Retina (tissue), 1 donor: Measurements from ENCODE around the gene ACVRL1.

ENCODE experiments used
- DNase-seq: peaks from one replicate; pipeline ENCODE4 v3.0.0-alpha.2; 2016

The ACVRL1 gene

DNA sequence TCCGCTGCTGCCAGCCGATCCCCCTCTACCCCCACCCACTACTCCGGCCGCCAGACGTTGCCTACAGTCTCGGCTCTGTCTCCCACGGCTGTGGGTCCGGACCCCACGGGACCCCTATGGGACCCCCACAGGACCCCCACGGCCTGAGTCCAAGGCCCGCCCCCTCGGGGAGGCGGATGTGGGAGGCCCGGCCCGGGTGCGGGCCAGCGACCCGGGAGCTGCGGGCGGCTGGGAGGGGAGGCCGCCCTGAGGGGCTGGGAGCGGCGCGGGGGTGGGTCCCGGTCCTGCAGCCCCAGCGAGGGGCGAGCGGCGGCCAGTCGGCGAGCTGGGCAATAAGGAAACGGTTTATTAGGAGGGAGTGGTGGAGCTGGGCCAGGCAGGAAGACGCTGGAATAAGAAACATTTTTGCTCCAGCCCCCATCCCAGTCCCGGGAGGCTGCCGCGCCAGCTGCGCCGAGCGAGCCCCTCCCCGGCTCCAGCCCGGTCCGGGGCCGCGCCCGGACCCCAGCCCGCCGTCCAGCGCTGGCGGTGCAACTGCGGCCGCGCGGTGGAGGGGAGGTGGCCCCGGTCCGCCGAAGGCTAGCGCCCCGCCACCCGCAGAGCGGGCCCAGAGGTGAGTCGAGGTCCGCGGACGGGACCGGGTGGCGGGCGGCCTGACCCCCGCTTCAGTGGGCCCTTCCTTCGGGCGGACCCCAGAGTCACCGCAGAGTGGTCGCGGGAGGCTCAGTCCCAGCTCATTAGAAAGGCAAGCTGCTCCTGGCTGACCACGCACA, at the start of gene ACVRL1:
TSS of gene ACVRL1 (plus strand) at position 422 of the 773 bp plus-strand sequence. CDS start 4,971 bp downstream, outside the sequence.
- no peak for DNase-seq

DNA sequence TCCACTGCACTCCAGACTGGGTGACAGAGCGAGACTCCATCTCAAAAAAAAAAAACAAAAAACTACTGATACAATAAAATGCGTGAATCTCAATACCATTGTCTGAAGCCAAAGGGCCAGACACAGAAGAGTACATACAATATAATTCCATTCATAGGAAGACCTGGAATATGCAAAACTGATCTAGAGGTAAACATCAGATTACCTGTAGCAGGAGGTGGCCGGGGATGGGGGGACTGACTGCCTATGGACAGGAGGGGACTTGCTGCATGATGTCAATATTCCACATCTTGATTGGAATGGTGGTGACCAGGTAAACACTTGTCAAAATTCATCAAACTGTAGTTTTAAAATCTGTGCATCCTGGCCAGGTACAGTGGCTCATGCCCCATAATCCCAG, 46.3 kb upstream of the ACVRL1 start:
- no peak for DNase-seq

DNA sequence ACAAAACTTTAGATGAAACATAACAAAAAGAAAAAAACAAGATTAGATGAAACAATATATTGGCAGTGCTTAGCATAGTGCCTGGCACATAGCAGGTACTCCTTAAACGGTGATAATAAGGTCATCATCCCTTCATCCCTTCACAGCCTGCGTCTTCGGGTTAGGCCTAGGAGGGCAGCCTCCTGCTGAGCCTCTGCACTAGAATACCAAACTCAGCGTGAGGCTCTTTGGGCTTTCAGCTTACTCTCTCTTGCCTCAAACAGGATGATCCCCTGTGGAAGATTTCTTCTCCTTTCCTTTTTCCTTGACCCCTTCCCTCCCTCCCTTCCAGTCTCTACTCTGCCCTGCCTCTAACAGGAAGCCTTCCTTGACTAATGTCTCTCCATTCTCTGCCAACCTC, 44.4 kb upstream of the ACVRL1 start:
- no peak for DNase-seq

DNA sequence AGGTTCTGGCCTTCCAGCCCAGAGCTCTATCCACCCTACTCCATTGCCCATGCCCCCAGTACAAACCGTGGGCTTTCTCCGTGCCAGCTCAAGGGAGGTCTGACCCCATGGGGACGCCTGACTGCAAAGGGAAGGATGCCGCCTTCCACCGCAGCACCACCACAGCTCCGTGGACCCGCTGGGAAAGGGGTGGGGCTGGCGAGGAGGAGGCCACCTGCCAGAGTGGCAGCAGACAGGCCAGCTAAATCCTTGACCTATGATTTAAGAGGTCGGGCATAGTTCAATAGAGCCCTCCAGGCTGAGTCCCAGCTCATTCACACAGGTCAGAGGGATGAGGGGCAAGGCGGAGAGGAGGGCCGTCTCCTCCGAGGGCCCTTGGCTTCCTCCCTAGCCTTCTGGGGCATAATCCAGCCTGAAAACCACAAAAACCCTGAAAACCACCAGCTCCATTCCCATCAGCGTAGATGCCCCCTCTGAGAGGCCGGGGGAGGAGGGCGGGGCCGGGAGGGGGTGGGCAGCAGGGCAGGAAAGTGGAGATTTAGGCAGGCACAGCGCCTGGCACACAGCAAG, 43.9 kb upstream of the ACVRL1 start:
- DNase-seq, result peak; percentile 64

DNA sequence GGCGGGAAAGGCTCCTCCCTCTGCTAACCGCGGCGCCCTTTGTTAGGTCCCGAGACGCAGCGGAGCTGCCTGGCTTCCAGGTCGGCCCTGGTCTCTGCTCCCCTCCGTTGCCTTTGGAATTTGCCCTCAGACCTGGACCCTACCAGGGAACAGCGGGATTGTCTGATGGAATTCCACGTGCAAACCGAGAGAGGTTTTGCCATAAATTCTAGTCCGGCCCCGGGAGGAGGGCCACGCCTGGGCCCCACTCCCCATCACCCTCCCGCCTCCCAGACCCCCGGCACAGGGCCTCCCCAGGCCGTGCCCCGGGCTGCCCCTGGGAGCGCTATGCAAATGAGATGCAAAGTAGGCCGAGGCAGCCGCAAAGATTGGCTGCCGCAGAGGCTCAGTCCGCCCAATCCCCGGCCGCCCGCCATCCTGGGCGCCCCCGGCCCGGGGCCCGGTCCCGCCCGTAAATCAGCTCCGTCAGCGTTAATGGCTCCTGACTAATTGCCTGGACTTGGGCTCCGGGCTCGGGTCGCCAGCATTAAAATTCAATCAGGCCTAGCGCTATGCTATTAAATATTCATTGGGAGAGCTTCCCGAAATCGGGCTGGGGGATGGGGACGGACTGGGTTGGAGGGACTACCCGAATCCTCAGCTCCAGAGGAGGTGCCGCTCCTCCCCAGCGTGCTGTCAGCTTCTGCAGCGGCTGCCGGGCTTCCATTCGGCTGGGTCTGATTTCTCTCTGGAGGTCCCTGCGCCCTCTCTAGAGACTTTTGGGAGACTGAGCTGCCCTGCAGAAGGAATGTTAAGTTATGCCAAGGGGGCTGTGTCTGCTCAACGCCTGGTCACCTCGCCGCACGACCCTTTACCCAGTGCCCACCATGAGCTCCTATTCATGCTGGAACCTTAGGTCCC, 43.1 kb upstream of the ACVRL1 start:
- peak; percentile 92 for DNase-seq

DNA sequence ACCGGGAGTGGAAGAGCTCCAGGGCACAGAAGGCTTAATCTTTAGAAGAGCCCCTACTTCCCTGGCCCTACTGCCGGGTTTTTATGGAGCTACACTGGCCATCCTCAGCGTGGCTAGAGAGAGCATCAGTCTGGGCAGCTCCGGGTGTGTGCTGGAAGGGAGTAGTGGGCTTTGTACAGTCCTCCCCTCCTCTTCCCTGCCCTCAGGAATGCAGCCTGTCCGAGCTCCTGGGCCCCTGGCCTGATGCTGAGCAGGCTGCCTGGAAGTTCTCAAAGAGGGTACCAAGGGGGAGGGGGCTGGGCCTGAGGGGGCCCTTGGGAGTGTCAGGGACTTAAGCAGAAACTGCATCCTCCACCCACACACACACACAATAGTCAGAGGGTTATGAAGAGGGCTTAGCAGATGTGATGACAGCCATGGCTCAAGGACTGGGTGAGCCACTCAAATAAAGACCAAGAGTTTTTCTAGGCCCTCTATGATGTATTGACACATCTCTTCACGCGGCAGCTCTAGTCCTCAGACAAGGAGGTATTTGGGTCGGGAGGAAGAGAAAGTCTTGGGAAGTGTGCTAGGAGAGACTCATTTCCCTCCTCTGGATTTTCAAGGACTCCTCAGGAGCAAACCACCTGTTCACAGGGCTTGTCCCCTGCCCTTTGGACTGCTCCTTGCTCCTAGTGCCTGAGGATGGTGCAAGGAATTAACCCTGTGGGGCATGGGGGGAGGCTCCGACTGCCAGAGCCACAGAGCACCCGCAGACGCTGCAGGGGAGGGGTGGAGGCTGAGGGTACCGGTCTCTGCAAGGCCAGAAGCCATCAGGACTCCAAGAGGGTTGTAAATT, 42.3 kb upstream of the ACVRL1 start:
- DNase-seq, result peak; percentile 75

DNA sequence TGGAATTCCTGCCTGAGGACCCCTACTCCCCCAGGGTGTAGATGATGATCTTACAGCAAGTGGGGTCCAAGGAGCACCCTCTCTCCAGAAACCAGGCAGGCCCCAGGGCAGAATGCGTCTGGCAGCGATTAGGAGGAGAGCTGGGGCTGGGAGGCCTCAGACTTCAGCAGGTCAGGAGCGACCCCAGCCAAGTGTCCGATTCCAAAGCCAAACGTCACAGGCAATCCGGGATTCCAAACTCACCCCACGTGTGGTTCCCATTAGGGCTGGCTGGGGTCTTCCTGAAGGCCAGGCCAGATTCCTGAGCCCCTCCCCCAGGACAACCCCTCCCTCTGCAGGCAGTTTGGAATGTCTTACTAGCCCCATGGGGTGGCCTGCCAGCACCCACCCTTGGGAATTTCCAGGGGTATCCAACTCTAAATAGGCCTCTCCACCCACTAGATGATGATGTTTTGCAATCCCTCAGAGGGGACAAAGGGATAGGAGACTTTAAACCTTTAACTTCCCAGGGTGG, 41.5 kb upstream of the ACVRL1 start:
- DNase-seq, result no peak

DNA sequence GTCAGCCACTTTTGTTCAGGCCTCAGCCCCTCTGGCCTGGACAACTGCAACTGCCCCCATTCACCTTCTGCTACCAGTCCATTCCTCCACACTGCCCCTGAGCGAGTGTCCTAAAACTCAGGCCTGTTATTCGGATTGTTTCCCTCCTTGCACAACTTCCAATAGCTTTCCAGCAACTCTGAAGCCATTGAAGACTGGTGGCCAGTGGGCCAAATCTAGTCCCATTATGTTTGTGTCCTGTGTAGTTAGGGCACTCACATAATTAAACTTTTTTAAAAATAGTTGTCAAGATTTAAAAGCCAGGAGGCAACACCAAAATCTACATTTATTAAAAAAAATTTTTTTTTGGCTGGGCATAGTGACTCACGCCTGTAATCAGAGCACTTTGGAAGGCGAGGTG, 41.0 kb upstream of the ACVRL1 start:
- no peak for DNase-seq

DNA sequence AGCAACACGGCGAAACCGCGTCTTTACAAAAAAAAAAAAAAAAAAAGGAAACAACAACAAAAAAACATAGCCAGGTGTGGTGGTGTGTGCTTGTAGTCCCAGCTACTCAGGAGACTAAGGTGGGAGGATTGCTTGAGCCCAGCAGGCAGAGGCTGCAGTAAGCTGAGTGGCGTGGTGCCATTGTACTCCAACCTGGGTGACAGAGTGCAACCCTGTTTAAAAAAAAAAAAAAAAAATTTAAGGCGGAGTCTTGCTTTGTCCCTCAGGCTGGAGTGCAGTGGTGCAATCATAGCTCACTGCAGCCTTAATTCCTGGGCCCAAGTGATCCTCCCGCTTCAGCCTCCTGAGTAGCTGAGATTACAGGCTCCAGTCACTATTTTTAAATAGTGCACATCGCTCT, 40.5 kb upstream of the ACVRL1 start:
- no peak for DNase-seq

DNA sequence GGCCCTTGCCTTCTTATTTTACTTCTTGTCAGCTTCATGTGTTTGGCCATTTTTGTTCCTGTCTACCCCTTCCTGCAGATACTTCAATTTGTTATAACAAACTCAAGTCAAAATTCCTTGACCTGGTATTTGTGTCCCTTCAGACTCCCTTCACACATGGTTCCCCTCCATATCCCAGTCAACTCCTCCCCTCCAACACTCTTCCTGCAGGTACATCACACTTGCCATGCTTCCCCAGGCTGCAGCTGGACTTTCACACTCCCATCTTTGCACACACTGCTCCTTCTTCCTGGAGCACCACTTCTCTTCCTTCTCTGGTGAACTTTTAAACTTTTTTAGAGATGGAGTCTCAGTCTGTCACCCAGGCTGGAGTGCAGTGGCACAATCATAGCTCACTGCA, 39.9 kb upstream of the ACVRL1 start:
- DNase-seq, result no peak

DNA sequence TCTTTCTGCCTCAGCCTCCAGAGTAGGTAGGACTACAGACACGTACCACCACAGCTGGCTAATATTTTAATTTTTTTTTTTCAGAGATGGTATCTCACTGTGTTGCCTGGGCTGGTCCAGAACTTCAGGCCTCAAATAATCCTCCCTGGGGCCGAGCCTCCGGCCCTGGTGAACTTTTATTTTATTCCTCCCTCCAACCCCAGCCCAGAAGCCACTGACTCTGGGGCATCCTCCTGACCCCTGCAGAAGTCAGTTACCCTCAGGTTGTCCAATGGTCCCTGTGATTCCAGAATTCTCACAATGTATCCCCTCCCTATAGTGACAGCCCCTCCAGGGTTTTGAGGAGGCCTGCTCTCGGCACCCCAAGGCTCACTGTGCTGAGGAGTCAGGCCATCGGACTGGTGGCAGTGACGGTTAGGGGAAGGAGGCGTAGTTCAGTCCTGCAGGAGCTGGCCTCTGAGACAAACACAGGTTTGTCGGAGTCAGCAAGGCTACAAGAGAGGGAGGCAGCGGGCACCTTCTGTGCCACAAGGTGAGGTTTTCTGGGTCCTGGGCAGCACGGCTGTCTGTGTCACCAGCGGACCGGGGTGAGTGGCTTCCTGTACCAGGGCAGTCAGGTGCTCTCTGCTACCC, 39.4 kb upstream of the ACVRL1 start:
- no peak for DNase-seq

DNA sequence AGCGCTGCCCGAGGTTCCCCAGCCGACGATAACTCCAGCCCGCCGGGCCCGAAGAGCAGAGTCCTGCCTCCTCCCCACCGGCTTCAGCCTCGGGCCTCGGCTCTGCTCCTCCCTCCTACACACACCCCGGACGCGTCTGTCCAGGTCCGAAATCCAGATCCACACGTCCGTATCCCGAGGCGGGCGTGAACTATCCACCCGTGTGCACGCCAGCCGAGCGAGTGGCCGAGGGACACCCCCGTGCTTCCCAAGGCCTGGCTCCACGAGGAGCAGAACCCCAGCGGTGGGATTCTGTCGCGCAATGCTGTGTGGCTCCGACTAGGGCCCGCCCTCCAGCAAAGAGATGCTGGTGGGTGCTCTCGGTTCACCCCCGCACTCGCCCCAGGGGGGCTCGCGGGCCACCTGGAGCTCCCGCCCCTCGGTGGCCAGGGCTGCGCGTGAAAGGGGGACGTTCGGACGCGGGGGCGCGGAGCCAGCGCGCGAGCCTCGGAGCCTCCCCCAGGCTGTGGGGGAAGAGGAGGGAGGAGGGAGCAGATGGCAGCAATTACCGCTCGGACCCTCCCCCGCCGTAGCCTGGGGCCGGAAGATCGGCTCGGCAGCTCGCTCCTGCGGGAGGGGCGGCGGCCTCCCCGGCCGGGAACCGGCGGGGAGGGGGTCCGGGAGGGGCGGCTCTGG, 38.3 kb upstream of the ACVRL1 start:
- peak; percentile 85 for DNase-seq

DNA sequence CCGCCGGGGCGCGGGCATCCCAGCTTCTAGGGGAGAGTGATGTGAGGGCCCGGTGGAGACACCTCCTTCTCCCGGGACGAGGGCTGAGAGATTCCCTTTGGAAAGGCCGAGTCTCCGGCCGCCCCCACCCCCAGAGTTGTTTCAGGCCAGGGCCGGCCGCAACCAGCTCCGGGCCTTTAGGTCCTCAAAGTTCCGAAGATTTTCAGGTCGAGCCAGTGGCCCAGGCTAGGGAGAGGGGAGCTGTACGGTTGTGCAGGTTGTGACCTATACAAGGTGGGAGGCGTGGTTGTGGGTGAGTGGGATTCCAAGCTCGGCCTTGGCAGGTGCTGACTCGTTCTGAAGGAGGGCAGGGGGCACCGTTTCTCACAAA, 37.8 kb upstream of the ACVRL1 start:
- DNase-seq, result peak; percentile 60

DNA sequence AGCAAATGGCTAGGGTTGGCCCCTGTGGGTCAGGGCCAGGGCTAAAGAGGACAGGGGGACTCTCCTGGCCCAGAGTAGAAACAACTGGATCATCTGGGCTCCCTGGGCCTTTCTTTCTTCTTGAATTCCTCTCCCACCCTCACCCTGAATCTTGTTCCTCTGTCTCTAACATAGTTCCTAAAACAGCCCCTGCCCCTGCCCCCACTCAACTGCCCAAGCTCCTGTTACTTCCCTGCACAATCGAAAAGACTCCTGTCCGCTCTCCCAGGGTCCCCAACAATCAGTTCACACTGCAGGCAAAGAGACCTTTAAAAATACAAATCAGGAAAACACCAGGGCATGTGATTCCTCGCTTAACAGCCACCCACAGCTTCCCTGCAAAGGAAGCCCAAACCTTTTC, 37.4 kb upstream of the ACVRL1 start:
- DNase-seq, result no peak

DNA sequence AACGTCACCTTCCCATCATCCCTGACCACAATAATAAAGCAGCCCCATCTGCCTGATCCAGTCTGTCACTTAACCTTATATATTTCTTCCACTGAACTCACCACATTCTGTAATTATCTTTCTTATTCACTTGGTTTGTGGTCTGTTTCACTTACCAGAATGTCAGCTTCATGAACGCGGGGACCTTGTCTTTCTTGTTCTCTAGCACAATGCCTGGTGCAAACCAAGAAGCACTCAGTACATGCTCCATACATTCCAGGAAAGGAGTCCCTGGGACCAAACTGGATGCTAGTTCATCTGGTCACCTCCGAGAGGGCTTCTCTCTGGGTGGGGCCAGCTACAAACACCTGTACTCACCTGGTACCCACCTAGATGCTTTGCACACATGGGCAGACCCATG, 36.8 kb upstream of the ACVRL1 start:
- no peak for DNase-seq

DNA sequence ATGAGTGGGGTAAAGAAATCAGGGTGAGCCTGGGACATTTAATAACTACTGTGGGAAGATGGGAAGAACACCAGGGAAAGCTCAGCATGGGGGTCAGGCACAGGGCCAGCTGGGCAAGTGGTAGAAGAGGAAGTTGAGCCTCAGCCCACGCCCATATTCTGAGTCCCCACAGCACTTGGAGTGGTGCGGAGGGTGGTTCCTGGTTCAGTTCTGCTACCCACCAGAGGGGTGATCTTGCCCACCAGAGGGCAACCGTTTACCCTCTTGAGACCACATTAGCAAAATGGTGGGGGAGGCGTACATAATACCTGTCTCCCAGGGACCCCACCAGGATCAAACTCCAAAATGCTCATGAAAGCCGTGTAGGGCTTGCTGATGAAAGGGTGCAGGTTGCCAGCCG, 36.2 kb upstream of the ACVRL1 start:
- no peak for DNase-seq

DNA sequence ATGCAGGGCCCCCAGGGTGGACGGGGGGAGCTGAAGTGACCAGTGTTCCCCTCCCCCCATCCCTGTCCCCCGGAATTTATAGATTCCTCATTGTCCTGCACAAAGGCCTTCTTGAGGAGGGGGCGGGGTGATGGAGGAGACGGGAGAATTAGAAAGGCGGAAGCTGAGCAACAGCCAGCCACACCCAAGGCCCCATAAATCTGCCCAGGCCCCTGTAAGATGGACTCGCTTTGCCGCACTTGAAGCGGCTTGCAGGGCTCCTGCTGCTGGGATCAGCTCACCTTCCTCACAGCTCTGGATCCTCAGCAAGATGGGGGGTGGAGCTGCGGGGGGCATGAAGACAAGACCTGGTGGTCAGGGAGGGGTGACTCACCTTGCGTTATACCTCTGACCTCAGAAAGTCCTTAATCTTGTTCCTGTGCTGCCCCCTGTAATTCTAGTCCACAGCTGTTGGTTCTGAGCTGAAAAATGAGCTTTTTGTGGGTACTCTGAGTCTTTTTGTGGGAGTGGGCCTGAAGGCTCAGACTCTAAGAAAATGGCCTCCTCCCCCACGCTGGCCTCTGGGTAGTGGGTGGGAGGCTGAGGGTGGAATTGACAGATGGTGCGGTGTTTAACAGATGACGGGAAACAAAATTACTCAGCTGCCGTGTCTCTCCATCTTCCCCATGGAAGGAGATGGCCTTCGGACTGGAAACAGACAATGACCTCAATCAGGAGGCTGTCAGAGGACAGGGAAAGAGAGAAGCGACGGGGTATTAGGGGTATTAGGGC, 35.2 kb upstream of the ACVRL1 start:
- no peak for DNase-seq

DNA sequence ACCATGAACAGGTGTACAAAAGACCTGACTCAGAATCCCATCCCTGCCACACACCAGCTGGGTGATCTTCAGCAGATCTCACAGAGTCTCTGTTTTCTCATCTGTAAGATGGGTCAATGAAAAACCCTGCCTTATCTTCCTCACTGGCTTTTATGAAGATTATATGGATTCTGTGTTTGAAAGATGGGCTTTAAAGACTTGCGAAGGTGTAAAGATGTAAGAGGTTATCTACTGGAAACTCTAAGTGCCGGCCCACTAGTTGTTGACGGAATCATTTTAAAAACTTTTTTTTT, 34.7 kb upstream of the ACVRL1 start:
- DNase-seq, result no peak

DNA sequence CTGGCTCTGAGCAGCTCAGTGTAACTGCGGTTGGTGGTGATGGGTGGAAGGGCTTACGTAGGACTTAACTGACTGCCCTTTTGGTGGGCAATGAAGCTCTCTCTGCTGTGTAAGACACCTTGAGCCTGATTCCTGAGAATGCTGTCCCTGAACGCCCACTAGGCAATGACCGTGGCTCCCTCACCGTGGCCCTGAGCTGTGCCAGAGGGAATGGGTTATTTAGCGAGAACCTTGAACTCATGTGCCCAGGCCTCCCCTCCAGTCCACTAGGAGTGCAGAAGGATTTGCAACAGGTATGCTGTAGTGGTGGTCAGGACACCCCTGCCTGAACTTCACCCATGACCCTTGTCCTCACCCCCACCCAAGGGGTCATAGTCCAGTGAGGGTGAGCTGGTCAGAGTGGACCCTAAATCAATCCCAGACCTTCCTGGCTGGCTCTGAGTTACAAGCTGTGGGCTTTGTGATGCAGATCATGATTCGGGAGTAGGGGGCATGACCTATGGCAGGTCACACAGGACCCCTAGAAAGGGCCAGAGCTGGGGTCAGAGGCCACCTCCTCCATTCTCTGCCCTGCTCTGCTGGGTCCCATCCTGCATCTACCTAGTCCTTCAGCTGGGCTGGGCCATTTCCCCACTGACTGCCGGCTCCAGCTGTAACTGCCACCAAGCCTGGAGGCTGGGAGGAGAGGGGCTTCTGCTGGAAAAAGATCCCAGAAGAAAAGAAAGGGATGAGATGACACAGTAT, 33.9 kb upstream of the ACVRL1 start:
- no peak for DNase-seq

DNA sequence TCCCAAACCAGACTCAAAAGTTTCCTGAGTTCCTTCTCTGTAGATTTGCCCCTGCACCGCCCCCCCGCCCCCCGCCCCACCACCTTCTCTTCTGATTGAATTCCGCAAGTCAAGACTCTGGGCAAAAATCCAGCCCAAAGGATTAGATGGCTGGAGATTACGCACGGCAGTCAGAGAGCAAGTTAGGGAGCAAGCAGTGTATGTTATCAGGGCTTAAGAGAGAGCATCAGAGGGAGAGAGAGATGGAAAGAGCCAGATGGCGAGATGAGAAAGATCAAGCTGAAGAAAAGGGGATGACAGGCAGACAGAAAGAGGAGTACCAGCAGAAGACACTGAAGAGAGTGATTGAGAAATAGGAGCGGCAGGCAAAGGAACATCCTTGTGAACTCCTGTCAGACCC, 33.3 kb upstream of the ACVRL1 start:
- no peak for DNase-seq
